ENCODE results near the gene SEL1L3. TPM values are rescaled to one million over a fixed set of nuclear protein-coding genes. Genes with fewer than 3 reads are reported as not detected.

The SEL1L3 gene
- total and polyA plus RNA-seq, 8 donors: 4.1 to 173 (median 53.6) TPM

- peak overlapping the region in 2 of 5 donors; percentile 84 to 85 for H3K27ac ChIP-seq
- no peaks in the 10 kb centered on the region for H3K9me3 ChIP-seq
- no peak for DNase-seq
- intact Hi-C loops (cut with DNase I; ENCODE audit: low total_unique reads): no loop called here
- H3K4me1 ChIP-seq: peaks cover 30 to 90% (median 81%) of the 10 kb centered on the region in 4 donors
- no peaks in the 10 kb centered on the region for H3K36me3 ChIP-seq
- no peaks in the 10 kb centered on the region for H3K27me3 ChIP-seq
- no peak for TF ChIP-seq CTCF (IDR thresholded peaks at IDR 0.05)
- TF ChIP-seq EP300 (IDR thresholded peaks at IDR 0.05): no peak
- no peak for TF ChIP-seq POLR2A (IDR thresholded peaks at IDR 0.05)
- TF ChIP-seq POLR2AphosphoS5 (IDR thresholded peaks at IDR 0.05): no peak
- WGBS, 5 donors: 88 to 97% (median 93%) methylated on average over 2 of the region's 2 CpGs
- H3K4me3 ChIP-seq: no peak overlapping the region
Measured at GRCh38 chr4:25857403-25857802, 5.4 kb downstream of the SEL1L3 start.

GRCh38 chr4:25856756-25857155, 6.0 kb downstream of the SEL1L3 start:
- H3K9me3 ChIP-seq: no peaks in the 10 kb centered on the region
- WGBS, 5 donors: 10 to 53% (median 28%) methylated on average over 1 of the region's 1 CpG
- peak overlapping the region in 2 of 5 donors; percentile 84 to 85 for H3K27ac ChIP-seq
- no peak overlapping the region for H3K4me3 ChIP-seq
- TF ChIP-seq EP300 (IDR thresholded peaks at IDR 0.05) (no peak), CTCF (IDR thresholded peaks at IDR 0.05) (no peak), POLR2A (IDR thresholded peaks at IDR 0.05) (no peak), POLR2AphosphoS5 (IDR thresholded peaks at IDR 0.05) (no peak)
- DNase-seq: no peak
- intact Hi-C loops (cut with DNase I; ENCODE audit: low total_unique reads): no loop called here
- H3K4me1 ChIP-seq: peaks cover 30 to 92% (median 80%) of the 10 kb centered on the region in 4 donors
- no peaks in the 10 kb centered on the region for H3K27me3 ChIP-seq
- no peaks in the 10 kb centered on the region for H3K36me3 ChIP-seq

GRCh38 chr4:25852103-25852502, 10.7 kb downstream of the SEL1L3 start:
- WGBS, 5 donors: 75 to 82% (median 79%) methylated on average over 3 of the region's 3 CpGs
- TF ChIP-seq POLR2A (IDR thresholded peaks at IDR 0.05) (no peak), CTCF (IDR thresholded peaks at IDR 0.05) (no peak), EP300 (IDR thresholded peaks at IDR 0.05) (no peak), POLR2AphosphoS5 (IDR thresholded peaks at IDR 0.05) (no peak)
- intact Hi-C loops (cut with DNase I; ENCODE audit: low total_unique reads): no loop called here

GRCh38 chr4:25847329-25847728, 15.5 kb downstream of the SEL1L3 start:
- Histone ChIP-seq H3K36me3 (peaks cover 3 to 24% (median 13%) of the 10 kb centered on the region in 4 donors), H3K4me3 (no peak overlapping the region), H3K27ac (no peak overlapping the region), H3K4me1 (peaks cover 16 to 50% (median 35%) of the 10 kb centered on the region in 4 donors), H3K9me3 (no peaks in the 10 kb centered on the region), H3K27me3 (no peaks in the 10 kb centered on the region)
- no peak for DNase-seq
- TF ChIP-seq CTCF (IDR thresholded peaks at IDR 0.05) (no peak), POLR2AphosphoS5 (IDR thresholded peaks at IDR 0.05) (no peak), EP300 (IDR thresholded peaks at IDR 0.05) (no peak), POLR2A (IDR thresholded peaks at IDR 0.05) (no peak)
- WGBS, 5 donors: 88 to 92% (median 89%) methylated on average over 7 of the region's 7 CpGs
- intact Hi-C loops (cut with DNase I; ENCODE audit: low total_unique reads): no loop called here

More at GRCh38 chr4:25852103-25852502, 10.7 kb downstream of the SEL1L3 start:
- H3K9me3 ChIP-seq: no peaks in the 10 kb centered on the region
- no peaks in the 10 kb centered on the region for H3K27me3 ChIP-seq
- H3K4me1 ChIP-seq: peaks cover 11 to 57% (median 45%) of the 10 kb centered on the region in 4 donors
- peak overlapping the region in 3 of 5 donors; percentile 7 to 47 (median 47) for H3K27ac ChIP-seq
- H3K4me3 ChIP-seq: no peak overlapping the region
- no peak for DNase-seq
- H3K36me3 ChIP-seq: peaks cover 0 to 4% (median 2%) of the 10 kb centered on the region in 4 donors

Measured in stomach (tissue), 9 donors.